GM19468 (cell line): ENCODE results near the gene STX16.

Experiments
- ATAC-seq: cut with Tn5 transposase; IDR thresholded peaks from one replicate; pipeline ENCODE4 v1.9.1; 2021; ENCODE audit warnings: mild to moderate bottlenecking, moderate library complexity, moderate number of reproducible peaks; ENCODE audit not compliant: unreplicated experiment; ENCODE audit errors: extremely low read depth

STX16 gene

GRCh38 chr20:58650181-58650775, 805 bp upstream of the STX16 start:
- no peak for ATAC-seq

- ATAC-seq = no peak
Measured at GRCh38 chr20:58651559-58651945, 469 bp downstream of the STX16 start.

- ATAC-seq = no peak
Measured at GRCh38 chr20:58651946-58652605, 993 bp downstream of the STX16 start.

- no peak for ATAC-seq
Measured at GRCh38 chr20:58652606-58653294, 1.7 kb downstream of the STX16 start.

GRCh38 chr20:58654337-58654736, 3.3 kb downstream of the STX16 start:
- ATAC-seq = no peak

- no peak for ATAC-seq
Measured at GRCh38 chr20:58655328-58656107, 4.4 kb downstream of the STX16 start.

DNA sequence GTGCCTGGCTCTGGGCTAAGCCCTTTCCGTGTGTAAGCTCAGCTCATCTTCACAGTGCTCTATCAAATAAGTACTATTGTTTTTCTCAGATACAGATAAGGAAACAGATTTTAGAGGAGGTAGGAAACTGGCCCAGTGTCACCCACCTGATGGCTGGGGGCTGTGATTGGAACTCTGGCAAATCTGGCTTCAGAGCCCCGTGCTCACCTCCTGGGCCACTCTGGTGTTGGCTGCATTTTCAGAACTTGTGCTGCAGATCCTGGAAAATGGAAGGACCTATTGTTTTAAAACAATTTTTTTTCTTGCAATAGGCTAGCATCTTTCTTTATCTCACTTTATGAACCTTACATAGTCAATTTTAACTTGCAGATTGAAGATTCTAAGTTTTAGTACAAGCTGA, 5.7 kb downstream of the STX16 start:
- no peak for ATAC-seq

GRCh38 chr20:58657262-58657661, 6.2 kb downstream of the STX16 start:
- no peak for ATAC-seq

- ATAC-seq = no peak
Measured at GRCh38 chr20:58657986-58658385, 6.9 kb downstream of the STX16 start.

DNA sequence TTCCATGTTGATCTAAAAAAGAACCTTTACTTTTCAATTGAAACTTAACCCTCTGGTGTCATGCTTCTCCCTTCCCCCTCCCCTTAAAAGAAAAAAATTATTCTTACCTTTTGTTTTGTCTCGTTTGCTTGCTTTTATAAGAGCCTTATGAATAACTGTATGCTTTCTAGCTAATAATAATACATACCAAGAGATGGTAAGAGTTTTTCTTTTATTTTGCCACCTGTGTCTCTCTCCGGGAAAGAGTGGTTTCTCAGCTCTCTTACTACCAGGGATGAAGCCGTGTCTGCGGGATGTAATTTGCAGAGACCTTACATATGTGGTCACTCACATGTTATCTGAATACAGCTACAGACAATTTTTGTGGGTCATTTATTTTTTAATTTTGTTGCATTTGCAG, 7.7 kb downstream of the STX16 start:
- ATAC-seq = no peak

DNA sequence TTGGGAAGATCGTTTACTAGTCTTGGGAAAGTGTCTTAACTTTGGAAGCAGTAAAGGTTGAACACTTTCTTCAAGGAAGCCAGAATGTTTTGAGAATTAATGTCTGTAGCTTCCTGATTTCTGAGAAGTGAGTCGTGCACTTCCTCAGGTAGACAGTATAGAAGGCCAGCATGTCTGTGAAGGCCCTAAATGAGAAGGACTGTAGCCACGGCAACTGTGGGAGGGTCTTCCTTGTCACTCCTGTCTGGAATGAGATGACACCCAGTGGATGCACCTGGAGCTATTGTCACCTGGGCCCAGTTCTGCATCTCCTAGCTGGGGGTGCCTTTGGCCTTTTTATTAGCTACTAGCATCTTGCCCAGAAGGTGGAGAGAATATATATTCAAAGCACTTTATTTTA, 8.8 kb downstream of the STX16 start:
- no peak for ATAC-seq

DNA sequence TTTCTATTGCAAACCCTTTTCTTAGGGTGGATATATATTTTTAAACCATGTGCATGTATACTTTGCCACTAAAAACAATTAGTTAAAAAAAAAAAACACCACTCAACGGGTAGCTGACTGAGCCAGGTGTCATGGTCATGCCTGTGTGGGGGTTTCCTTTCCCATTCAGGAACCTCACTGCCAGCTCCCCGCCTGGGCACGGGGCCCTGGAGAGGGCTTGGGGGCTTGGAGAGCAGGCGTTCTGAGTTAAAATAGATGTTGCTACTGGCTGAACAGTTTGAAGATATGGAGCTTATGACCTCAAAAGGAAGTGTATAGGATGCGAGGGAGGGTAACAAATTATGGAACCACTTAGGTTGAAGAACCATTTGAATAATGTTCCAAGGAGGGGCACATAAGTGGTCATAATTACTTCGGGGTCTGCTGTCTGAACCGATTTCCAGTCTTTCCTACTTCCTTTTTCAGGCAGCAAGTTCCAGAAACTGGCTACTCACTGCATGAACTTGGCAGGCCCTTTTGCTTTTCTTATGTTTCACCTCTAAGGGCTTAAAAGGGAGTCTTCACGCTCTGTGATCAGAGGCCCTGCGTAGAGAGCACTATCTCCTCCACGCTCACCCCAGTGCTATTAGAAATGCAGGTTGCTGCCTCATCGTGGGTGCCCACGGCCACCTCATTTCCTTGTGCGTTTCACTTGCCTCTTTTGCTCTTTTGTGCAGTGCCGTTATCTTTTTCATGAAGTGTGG, 9.9 kb downstream of the STX16 start:
- ATAC-seq = no peak

DNA sequence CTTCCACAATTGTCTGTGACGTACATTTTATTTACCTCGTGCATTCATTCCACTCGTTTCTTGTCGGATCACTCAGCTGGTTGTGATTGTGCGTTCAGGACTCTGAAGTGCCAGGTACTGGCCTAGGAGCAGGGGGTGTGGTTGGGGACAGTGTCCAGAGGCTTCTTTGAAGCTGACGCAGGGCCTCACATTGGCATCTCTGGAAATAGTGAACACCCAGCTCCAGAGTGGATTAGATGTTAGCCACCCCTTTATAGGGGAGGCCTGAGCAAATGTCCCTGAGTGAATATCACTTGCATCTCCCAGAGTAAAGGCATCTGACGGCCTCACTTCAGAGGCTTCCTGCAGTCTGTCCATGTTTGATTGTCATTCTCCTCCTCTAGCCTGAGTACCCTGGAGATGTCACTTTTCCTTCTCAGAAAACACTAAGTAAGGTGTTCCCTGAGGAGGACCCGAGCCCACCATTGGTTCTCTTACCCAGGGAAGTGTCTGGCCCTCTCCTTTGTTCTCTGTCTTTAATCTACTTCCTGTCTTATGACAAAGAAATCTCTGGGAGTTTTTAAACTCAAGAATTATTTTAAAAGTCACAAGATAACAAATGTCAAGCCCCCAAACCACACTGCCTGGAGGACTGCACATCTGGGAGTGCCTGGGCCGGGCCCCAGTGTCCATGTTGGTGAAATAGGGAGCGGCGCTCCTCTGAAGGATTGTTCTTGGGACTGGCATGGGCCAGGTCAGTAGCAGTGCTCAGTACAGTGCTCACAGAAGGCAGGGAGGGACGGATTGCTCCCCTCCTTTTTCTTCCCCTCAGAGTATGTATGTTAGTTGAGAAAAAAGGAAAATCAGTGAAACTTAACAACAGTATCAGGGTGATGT, 10.8 kb downstream of the STX16 start:
- ATAC-seq = no peak

DNA sequence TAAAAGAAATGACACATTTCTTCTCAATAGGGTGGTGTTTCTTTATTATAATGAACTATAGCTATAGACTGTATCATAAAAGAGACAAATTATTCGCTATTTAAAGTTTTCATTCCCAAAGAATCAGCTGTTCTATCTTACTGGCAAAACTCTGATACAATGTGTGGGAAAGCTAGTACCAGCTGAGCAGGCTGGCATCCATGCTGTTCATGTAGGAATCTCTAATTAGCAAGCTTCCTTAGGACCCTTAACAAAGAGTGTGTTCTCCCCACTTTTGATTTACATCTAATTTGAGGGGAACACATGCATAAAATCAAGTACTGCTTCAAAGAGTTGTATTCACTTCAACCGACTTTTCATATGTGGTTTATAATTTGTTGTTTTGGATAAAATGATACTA, 13.2 kb downstream of the STX16 start:
- no peak for ATAC-seq

DNA sequence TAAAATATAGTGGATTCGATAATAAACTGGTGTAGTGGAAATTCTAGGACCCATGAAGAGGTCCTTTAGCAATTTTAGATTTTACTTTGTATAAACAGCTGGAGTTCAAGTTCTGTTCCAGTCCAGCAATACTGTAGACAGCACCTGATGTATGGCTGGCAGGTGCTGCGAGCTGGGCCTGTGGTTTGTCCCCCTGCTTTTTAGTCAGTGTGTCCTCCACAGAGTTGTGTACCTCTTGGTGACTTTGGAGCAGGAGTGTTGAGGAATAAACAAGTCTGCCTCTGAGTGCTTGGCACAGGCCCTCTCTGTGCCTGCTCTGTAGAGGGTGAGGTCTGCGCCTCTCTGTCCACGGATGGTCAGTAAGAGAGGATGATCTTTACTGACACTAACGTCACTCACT, 13.8 kb downstream of the STX16 start:
- no peak for ATAC-seq

DNA sequence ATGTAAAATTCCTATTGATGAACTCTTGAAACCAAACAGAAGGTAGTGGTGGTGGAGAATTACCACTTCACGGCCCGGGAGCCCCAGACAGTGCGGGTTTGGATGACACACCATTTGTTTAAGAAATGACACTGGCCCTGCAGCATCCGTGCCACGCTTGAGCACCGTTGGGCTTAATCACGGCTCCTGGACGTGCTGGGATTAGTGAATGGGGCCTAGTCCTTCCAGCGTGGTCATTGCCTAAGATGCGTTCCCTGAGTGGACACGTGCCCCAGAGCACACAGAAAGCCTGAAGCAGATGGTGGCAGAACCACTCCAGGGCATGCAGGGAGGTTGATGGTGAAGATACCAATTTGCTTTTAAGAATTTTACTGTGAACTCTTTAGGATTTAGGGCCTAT, 14.5 kb downstream of the STX16 start:
- no peak for ATAC-seq

DNA sequence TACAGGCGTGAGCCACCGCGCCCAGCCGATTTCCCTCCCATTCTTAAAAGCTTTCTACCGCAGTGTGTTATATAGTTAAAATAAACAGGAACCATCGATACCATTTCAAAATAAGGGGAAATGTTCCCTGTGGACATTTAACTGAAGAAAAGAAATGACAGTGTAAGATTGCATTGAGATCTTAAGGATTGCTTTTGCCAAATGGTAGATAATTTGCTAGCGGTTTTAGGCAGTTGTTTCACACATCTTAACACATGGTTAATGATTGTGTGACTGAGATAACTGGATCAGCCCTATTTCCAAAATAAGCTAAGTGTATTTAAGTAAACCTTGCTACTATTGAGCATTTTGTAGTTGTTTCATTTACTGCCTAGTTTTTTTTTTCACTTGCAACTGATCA, 15.6 kb downstream of the STX16 start:
- no peak for ATAC-seq

- no peak for ATAC-seq
Measured at GRCh38 chr20:58667975-58668374, 16.9 kb downstream of the STX16 start.

DNA sequence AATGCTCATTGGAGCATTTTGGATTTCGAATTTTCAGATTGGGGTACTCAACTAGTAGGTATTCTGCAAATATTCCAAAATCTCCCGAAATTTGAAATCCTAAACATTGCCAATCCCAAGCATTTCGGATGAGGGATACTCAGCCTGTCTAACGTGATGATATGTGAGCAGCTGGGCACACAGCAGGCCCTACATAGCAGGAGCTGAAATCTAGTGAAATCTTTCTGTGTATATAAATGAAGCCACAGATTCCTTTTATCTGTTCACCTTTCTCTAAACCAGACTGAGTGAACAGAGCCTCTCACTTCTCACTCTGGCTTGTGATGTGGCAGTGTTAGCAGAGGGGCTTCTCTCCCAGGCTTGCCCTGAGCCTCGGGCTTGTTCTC, 17.8 kb downstream of the STX16 start:
- ATAC-seq = no peak
